ENCODE data around the gene SKP1. TPM values are rescaled to one million over a fixed set of nuclear protein-coding genes. Genes with fewer than 3 reads are reported as not detected.

The SKP1 gene
- polyA plus RNA-seq, 3 donors, result 182 to 787 (median 735) TPM

GRCh38 chr5:134140530-134141201, 36.1 kb downstream of the SKP1 start:
- H3K9ac ChIP-seq (ENCODE audit: insufficient read depth, low read length, poor library complexity, severe bottlenecking), result no peak overlapping the region
- peak; percentile 58 to 68 (median 60) for DNase-seq
- Mint-ChIP-seq H3K27ac (peak overlapping the region in 1 of 7 donors; percentile 37), H3K4me1 (peaks cover 14% of the 10 kb centered on the region), H3K27me3 (ENCODE audit: low read depth in 3 of 3) (peaks cover 0 to 2% (median 0%) of the 10 kb centered on the region in 3 donors), H3K4me3 (no peak overlapping the region), H3K36me3 (peaks cover 27 to 46% of the 10 kb centered on the region in 2 donors), H3K9me3 (peaks cover 0 to 2% (median 0%) of the 10 kb centered on the region in 7 donors)
- no peaks in the 10 kb centered on the region for H3K9me3 ChIP-seq (replicated peaks in 1 of 2; ENCODE audit: control insufficient read depth in 1 of 2, insufficient read depth in 1 of 2, low read length in 2 of 2)
- H2AFZ ChIP-seq (ENCODE audit: insufficient read depth, low read depth, low read length, poor library complexity, severe bottlenecking), result no peak overlapping the region
- H3K4me2 ChIP-seq (replicated peaks; ENCODE audit: extremely low read depth, low read length, poor library complexity, severe bottlenecking), result no peak overlapping the region
- 46% methylated on average over 6 of the region's 8 CpGs for WGBS (ENCODE audit: insufficient coverage)
- TF ChIP-seq CTCF (IDR thresholded peaks at IDR 0.05), result peak; percentile 88
- no peaks in the 10 kb centered on the region for H3K27me3 ChIP-seq (ENCODE audit: control insufficient read depth in 2 of 2, insufficient read depth in 2 of 2, low read length in 2 of 2)
- no peak overlapping the region for H3K27ac ChIP-seq (ENCODE audit: low read depth in 1 of 2, low read length in 2 of 2)
- intact Hi-C loops (cut with micrococcal nuclease), result loop anchor here in 1 of 2 donors (5.0 kb wide), 1 partner anchor 38 kb away; no protein-coding TSS in a partner anchor
- H3K4me3 ChIP-seq (replicated peaks in 1 of 3; ENCODE audit: low read depth in 2 of 3, low read length in 3 of 3), result no peak overlapping the region
- peaks cover 3 to 10% of the 10 kb centered on the region in 2 donors for H3K4me1 ChIP-seq (ENCODE audit: control insufficient read depth in 1 of 2, insufficient read depth in 2 of 2, low read length in 2 of 2)
- no peaks in the 10 kb centered on the region for H3K79me2 ChIP-seq (ENCODE audit: insufficient read depth, low read length)
- H4K20me1 ChIP-seq (ENCODE audit: insufficient read depth, low read length), result peaks cover 64% of the 10 kb centered on the region
- H3K36me3 ChIP-seq (replicated peaks in 1 of 2; ENCODE audit: control insufficient read depth in 1 of 2, insufficient read depth in 2 of 2, low read length in 2 of 2), result peaks cover 28 to 61% of the 10 kb centered on the region in 2 donors

- peaks cover 3 to 5% of the 10 kb centered on the region in 2 donors for H3K4me1 ChIP-seq (ENCODE audit: control insufficient read depth in 1 of 2, insufficient read depth in 2 of 2, low read length in 2 of 2)
- H3K27me3 ChIP-seq (ENCODE audit: control insufficient read depth in 2 of 2, insufficient read depth in 2 of 2, low read length in 2 of 2), result no peaks in the 10 kb centered on the region
- H3K27me3 Mint-ChIP-seq (ENCODE audit: low read depth in 3 of 3), result peaks cover 0 to 2% (median 2%) of the 10 kb centered on the region in 3 donors
- H4K20me1 ChIP-seq (ENCODE audit: insufficient read depth, low read length), result peaks cover 57% of the 10 kb centered on the region
- peaks cover 0 to 2% (median 0%) of the 10 kb centered on the region in 7 donors for H3K9me3 Mint-ChIP-seq
- H3K4me3 ChIP-seq (replicated peaks in 1 of 3; ENCODE audit: low read depth in 2 of 3, low read length in 3 of 3), result no peak overlapping the region
- peaks cover 23 to 61% of the 10 kb centered on the region in 2 donors for H3K36me3 ChIP-seq (replicated peaks in 1 of 2; ENCODE audit: control insufficient read depth in 1 of 2, insufficient read depth in 2 of 2, low read length in 2 of 2)
- H3K79me2 ChIP-seq (ENCODE audit: insufficient read depth, low read length), result no peaks in the 10 kb centered on the region
- H2AFZ ChIP-seq (ENCODE audit: insufficient read depth, low read depth, low read length, poor library complexity, severe bottlenecking), result no peak overlapping the region
- H3K9ac ChIP-seq (ENCODE audit: insufficient read depth, low read length, poor library complexity, severe bottlenecking), result no peak overlapping the region
- peaks cover 32 to 46% of the 10 kb centered on the region in 2 donors for H3K36me3 Mint-ChIP-seq
- WGBS (ENCODE audit: insufficient coverage), result 94% methylated on average over 2 of the region's 8 CpGs
- H3K9me3 ChIP-seq (replicated peaks in 1 of 2; ENCODE audit: control insufficient read depth in 1 of 2, insufficient read depth in 1 of 2, low read length in 2 of 2), result no peaks in the 10 kb centered on the region
- peaks cover 11% of the 10 kb centered on the region for H3K4me1 Mint-ChIP-seq
- H3K27ac Mint-ChIP-seq, result no peak overlapping the region
- intact Hi-C loops (cut with micrococcal nuclease), result loop anchor here in 1 of 2 donors (5.0 kb wide), 1 partner anchor 38 kb away; no protein-coding TSS in a partner anchor
- no peak for DNase-seq
- no peak overlapping the region for H3K4me2 ChIP-seq (replicated peaks; ENCODE audit: extremely low read depth, low read length, poor library complexity, severe bottlenecking)
- H3K4me3 Mint-ChIP-seq, result no peak overlapping the region
- no peak for TF ChIP-seq CTCF (IDR thresholded peaks at IDR 0.05)
- H3K27ac ChIP-seq (ENCODE audit: low read depth in 1 of 2, low read length in 2 of 2), result no peak overlapping the region
These were observed 36.8 kb downstream of the SKP1 start for GRCh38 chr5:134139891-134140469.

Data from CD14-positive monocyte (primary cell).